Neural crest cell (in vitro differentiated cells): ENCODE data around the gene FAM174B. TPM values are rescaled to one million over a fixed set of nuclear protein-coding genes. Genes with fewer than 3 reads are reported as not detected.
A peak's percentile ranks its signal among the peaks of the same experiment; 100 is the strongest.

Experiments
- DNase-seq: peaks from one replicate; pipeline ENCODE4 v3.0.0; 2021; ENCODE audit warnings: low read depth, mixed read lengths, low spot score
- H3K27ac Mint-ChIP-seq: one replicate; pipeline ENCODE4 v1.8.0; 2021; ENCODE audit warnings: mild to moderate bottlenecking, mixed read lengths; ENCODE audit not compliant: unreplicated experiment
- H3K27me3 Mint-ChIP-seq: 2 replicates; pipeline ENCODE4 v1.8.0; 2021; ENCODE audit warnings: low read depth, mild to moderate bottlenecking, mixed read lengths
- H3K36me3 Mint-ChIP-seq: 2 replicates; pipeline ENCODE4 v1.8.0; 2021; ENCODE audit warnings: low read depth, mild to moderate bottlenecking, mixed read lengths
- H3K4me1 Mint-ChIP-seq: 2 replicates; pipeline ENCODE4 v1.8.0; 2021; ENCODE audit warnings: mixed read lengths
- H3K4me3 Mint-ChIP-seq: one replicate; pipeline ENCODE4 v1.8.0; 2021; ENCODE audit warnings: mild to moderate bottlenecking, mixed read lengths
- H3K9me3 Mint-ChIP-seq: 2 replicates; pipeline ENCODE4 v1.8.0; 2021; ENCODE audit warnings: mixed read lengths
- CTCF ChIP-seq: fragments of 200-600 bp; sonication (generic); conservative IDR thresholded peaks from 2 replicates; pipeline ENCODE4 v1.5.0; 2021; ENCODE audit warnings: antibody characterized with exemption, mild to moderate bottlenecking
- total RNA-seq: library from RNA; stranded (reverse); gene quantifications from 2 replicates; pipeline ENCODE4 v1.2.1, GENCODE V29; 2021

The FAM174B gene
- total RNA-seq, 1 donor from 2014 or later = 12.1 TPM

DNA sequence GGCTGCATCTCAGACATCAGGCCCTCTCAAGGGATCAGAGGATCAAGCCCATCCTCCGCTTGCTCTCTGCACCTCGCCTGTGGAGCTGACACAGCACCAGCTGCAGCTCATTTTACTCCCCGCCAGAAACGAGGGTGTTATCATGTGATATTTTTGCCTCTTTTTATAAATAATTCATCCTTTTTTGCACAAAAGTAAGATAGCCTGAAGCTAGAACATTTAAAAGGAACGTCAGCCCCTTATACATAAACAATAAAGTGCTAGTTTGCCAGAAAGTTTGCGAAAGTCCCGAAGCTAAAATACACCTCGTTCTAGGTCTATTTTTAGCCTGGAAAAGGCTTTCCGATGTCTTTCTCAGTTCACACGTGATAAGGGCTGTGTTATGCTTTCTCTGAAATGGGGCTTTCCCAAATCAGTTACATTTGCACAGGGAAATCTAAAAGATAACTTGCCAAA, 9.6 kb upstream of the FAM174B start:
- H3K4me1 Mint-ChIP-seq = peaks cover 25% of the 10 kb centered on the region
- no peak overlapping the region for H3K4me3 Mint-ChIP-seq
- H3K27me3 Mint-ChIP-seq = peaks cover 3% of the 10 kb centered on the region
- TF ChIP-seq CTCF = no peak
- DNase-seq = no peak
- H3K36me3 Mint-ChIP-seq = no peaks in the 10 kb centered on the region
- no peak overlapping the region for H3K27ac Mint-ChIP-seq
- H3K9me3 Mint-ChIP-seq = no peaks in the 10 kb centered on the region

- no peak for DNase-seq
- Mint-ChIP-seq H3K4me1 (peaks cover 23% of the 10 kb centered on the region), H3K9me3 (no peaks in the 10 kb centered on the region), H3K27me3 (peaks cover 3% of the 10 kb centered on the region), H3K4me3 (no peak overlapping the region), H3K36me3 (no peaks in the 10 kb centered on the region), H3K27ac (peak overlapping the region; percentile 43)
- TF ChIP-seq CTCF = no peak
Measured at GRCh38 chr15:92664178-92664900, 8.8 kb upstream of the FAM174B start.

DNA sequence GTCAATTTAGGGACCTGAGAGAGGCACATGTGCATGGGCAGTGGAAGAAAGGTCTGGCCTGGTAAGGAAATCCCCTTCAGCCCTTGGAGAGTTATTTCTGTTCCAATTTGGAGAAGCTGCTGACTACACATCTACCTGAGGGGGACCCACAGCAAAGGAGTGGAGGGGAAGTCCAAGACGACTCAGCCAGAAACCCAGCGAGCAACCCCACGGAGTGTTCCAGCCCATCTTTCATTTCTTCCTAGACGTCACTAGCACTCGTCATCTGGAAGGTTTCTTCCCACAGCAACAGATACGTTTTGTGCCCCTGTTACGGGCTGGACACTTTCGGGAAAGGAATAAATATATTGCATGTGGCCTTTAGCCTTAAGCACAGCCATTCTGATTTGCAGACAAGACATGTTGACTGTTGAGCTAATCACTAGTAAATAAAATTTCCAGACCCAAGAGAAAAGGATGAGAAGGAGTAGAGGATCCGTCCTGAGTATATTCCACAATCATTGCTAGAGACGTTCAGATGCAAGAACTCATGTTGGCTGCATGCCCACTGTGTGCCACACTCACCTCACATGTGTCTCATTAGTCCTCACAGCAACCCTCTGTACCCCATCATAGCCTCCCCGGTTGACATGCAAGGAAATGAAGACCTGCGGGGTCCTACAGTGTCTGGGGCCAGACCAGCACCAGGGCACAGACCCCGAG, 7.8 kb upstream of the FAM174B start:
- H3K4me3 Mint-ChIP-seq = no peak overlapping the region
- no peak for TF ChIP-seq CTCF
- no peaks in the 10 kb centered on the region for H3K36me3 Mint-ChIP-seq
- peaks cover 3% of the 10 kb centered on the region for H3K27me3 Mint-ChIP-seq
- H3K4me1 Mint-ChIP-seq = peaks cover 19% of the 10 kb centered on the region
- no peak for DNase-seq
- H3K9me3 Mint-ChIP-seq = no peaks in the 10 kb centered on the region
- H3K27ac Mint-ChIP-seq = no peak overlapping the region

DNA sequence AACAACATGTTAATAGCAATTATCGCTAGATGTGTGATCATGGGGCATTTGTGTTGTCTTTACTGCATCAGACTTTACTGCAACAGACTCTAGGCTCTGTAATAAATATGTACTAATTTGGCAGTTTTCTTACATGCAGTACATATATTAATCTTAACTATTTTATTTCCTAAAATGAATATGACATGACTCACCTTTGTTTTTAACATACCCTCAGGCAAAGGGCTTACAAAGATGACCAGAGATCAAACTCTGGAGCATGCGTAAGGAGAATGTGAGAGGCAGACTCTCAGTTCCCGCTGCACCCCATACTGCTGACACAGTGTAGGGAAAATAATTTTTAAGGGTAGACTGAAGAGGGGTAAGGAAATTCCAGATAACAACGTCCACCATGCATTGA, 7.2 kb upstream of the FAM174B start:
- Mint-ChIP-seq H3K27ac (no peak overlapping the region), H3K27me3 (peaks cover 3% of the 10 kb centered on the region), H3K4me1 (peaks cover 16% of the 10 kb centered on the region), H3K36me3 (no peaks in the 10 kb centered on the region), H3K4me3 (no peak overlapping the region), H3K9me3 (no peaks in the 10 kb centered on the region)
- no peak for DNase-seq
- no peak for TF ChIP-seq CTCF

- Mint-ChIP-seq H3K36me3 (no peaks in the 10 kb centered on the region), H3K4me3 (no peak overlapping the region), H3K9me3 (no peaks in the 10 kb centered on the region), H3K4me1 (peaks cover 13% of the 10 kb centered on the region), H3K27me3 (peaks cover 3% of the 10 kb centered on the region), H3K27ac (no peak overlapping the region)
- TF ChIP-seq CTCF = no peak
- no peak for DNase-seq
Measured at GRCh38 chr15:92661956-92662355, 6.4 kb upstream of the FAM174B start.
